ENCODE results near the gene OSBPL6. TPM values are rescaled to one million over a fixed set of nuclear protein-coding genes. Genes with fewer than 3 reads are reported as not detected.
A peak's percentile ranks its signal among the peaks of the same experiment; 100 is the strongest.
"Not testable (repeated sequence)": the region's sequence is repeated elsewhere in the genome, so short reads cannot be mapped to it uniquely, and the experiment has no call there.

OSBPL6 gene
- total RNA-seq, 1 donor: 5.2 TPM

- no peak for TF ChIP-seq CTCF (IDR thresholded peaks at IDR 0.05; ENCODE audit: insufficient read depth, low read length)
- no peak overlapping the region for H3K4me3 ChIP-seq (ENCODE audit: low read depth, low read length)
- no peak for DNase-seq (ENCODE audit: low read depth)
Measured at GRCh38 chr2:178159966-178160365, 34.3 kb upstream of the OSBPL6 start.

GRCh38 chr2:178160601-178161000, 33.7 kb upstream of the OSBPL6 start:
- H3K4me3 ChIP-seq (ENCODE audit: low read depth, low read length): no peak overlapping the region
- DNase-seq (ENCODE audit: low read depth): no peak
- no peak for TF ChIP-seq CTCF (IDR thresholded peaks at IDR 0.05; ENCODE audit: insufficient read depth, low read length)

- TF ChIP-seq CTCF (IDR thresholded peaks at IDR 0.05; ENCODE audit: insufficient read depth, low read length): no peak
- no peak overlapping the region for H3K4me3 ChIP-seq (ENCODE audit: low read depth, low read length)
- no peak for DNase-seq (ENCODE audit: low read depth)
Measured at GRCh38 chr2:178163395-178163794, 30.9 kb upstream of the OSBPL6 start.

- no peak overlapping the region for H3K4me3 ChIP-seq (ENCODE audit: low read depth, low read length)
- no peak for TF ChIP-seq CTCF (IDR thresholded peaks at IDR 0.05; ENCODE audit: insufficient read depth, low read length)
- DNase-seq (ENCODE audit: low read depth): no peak
Measured at GRCh38 chr2:178163911-178164310, 30.4 kb upstream of the OSBPL6 start.

- TF ChIP-seq CTCF (IDR thresholded peaks at IDR 0.05; ENCODE audit: insufficient read depth, low read length): no peak
- no peak overlapping the region for H3K4me3 ChIP-seq (ENCODE audit: low read depth, low read length)
- no peak for DNase-seq (ENCODE audit: low read depth)
Measured at GRCh38 chr2:178173657-178174056, 20.7 kb upstream of the OSBPL6 start.

GRCh38 chr2:178177066-178177679, 17.1 kb upstream of the OSBPL6 start:
- peak; percentile 44 for DNase-seq (ENCODE audit: low read depth)
- no peak for TF ChIP-seq CTCF (IDR thresholded peaks at IDR 0.05; ENCODE audit: insufficient read depth, low read length)

GRCh38 chr2:178180648-178181047, 13.7 kb upstream of the OSBPL6 start:
- not testable (repeated sequence) for DNase-seq (ENCODE audit: low read depth); H3K4me3 ChIP-seq (ENCODE audit: low read depth, low read length)

More at GRCh38 chr2:178177066-178177679, 17.1 kb upstream of the OSBPL6 start:
- no peak overlapping the region for H3K4me3 ChIP-seq (ENCODE audit: low read depth, low read length)

All from fibroblast of the aortic adventitia (primary cell).